HTR-8/SVneo (cell line): ENCODE results near the gene JMJD6.
"Not testable (repeated sequence)": the region's sequence is repeated elsewhere in the genome, so short reads cannot be mapped to it uniquely, and the experiment has no call there.

Source experiments
- DNase-seq: peaks from one replicate; pipeline ENCODE4 v3.0.0; 2011; ENCODE audit warnings: low spot score, mixed read lengths; ENCODE audit not compliant: insufficient read length
- FAIRE-seq: peaks from 2 replicates; lab custom pipeline; 2011; peaks lifted over from hg19 to GRCh38; lab: Jason Lieb, UNC

JMJD6 gene

GRCh38 chr17:76737082-76737675 is 10.8 kb upstream of the JMJD6 start, which contains the start of gene SRSF2:
SRSF2 (minus strand) TSS chr17:76737331; CDS start chr17:76737160, 171 bp downstream.
- DNase-seq (peak; percentile 98), FAIRE-seq (peak; percentile 83)

GRCh38 chr17:76736349-76737081 is 10.1 kb upstream of the JMJD6 start:
- DNase-seq (no peak), FAIRE-seq (peak; percentile 65)

- no peak for DNase-seq
- FAIRE-seq: no peak
Measured at GRCh38 chr17:76735586-76736348, 9.4 kb upstream of the JMJD6 start.

GRCh38 chr17:76735006-76735405 is 8.6 kb upstream of the JMJD6 start:
- DNase-seq (no peak), FAIRE-seq (no peak)

GRCh38 chr17:76734080-76734840 is 7.9 kb upstream of the JMJD6 start:
- FAIRE-seq (no peak), DNase-seq (no peak)

GRCh38 chr17:76733618-76733957 is 7.2 kb upstream of the JMJD6 start:
- DNase-seq: no peak
- no peak for FAIRE-seq

GRCh38 chr17:76732734-76733617 is 6.6 kb upstream of the JMJD6 start:
- DNase-seq (no peak), FAIRE-seq (no peak)

- DNase-seq, FAIRE-seq: not testable (repeated sequence)
Measured at GRCh38 chr17:76731800-76732733, 5.7 kb upstream of the JMJD6 start.

- DNase-seq (no peak), FAIRE-seq (no peak)
Measured at GRCh38 chr17:76727745-76728456, 1.5 kb upstream of the JMJD6 start.

GRCh38 chr17:76726776-76727718 is 641 bp upstream of the JMJD6 start, which contains the start of gene METTL23:
METTL23 (plus strand) TSS chr17:76726839; CDS start chr17:76729711, 2,872 bp downstream.
- DNase-seq (peak; percentile 84), FAIRE-seq (no peak)

GRCh38 chr17:76725580-76726230 is 701 bp downstream of the JMJD6 start:
- no peak for FAIRE-seq
- no peak for DNase-seq

- FAIRE-seq: no peak
Measured at GRCh38 chr17:76723812-76724211, 2.6 kb downstream of the JMJD6 start.

GRCh38 chr17:76722977-76723376 is 3.4 kb downstream of the JMJD6 start:
- FAIRE-seq: not testable (repeated sequence)

More at GRCh38 chr17:76723812-76724211, 2.6 kb downstream of the JMJD6 start:
- DNase-seq: no peak

GRCh38 chr17:76722279-76722678 is 4.1 kb downstream of the JMJD6 start:
- FAIRE-seq (no peak), DNase-seq (no peak)

More at GRCh38 chr17:76722977-76723376, 3.4 kb downstream of the JMJD6 start:
- not testable (repeated sequence) for DNase-seq

GRCh38 chr17:76721463-76721862 is 4.9 kb downstream of the JMJD6 start:
- no peak for DNase-seq
- FAIRE-seq: no peak

GRCh38 chr17:76720941-76721340 is 5.5 kb downstream of the JMJD6 start:
- FAIRE-seq (no peak), DNase-seq (no peak)
